H1 (cell line): ENCODE measurements around the gene SDC4. TPM values are rescaled to one million over a fixed set of nuclear protein-coding genes. Genes with fewer than 3 reads are reported as not detected.

Source experiments
- CTCF ChIA-PET: fragments of 300-600 bp; sonication (Branson Sonifier 250); formaldehyde crosslinking; loops from one replicate; lab custom pipeline; 2021; ENCODE audit not compliant: partially characterized antibody; lab: Charles Lee
- POLR2A ChIA-PET: fragments of 300-600 bp; sonication (Branson Sonifier 250); formaldehyde crosslinking; loops from one replicate; lab custom pipeline; 2021; ENCODE audit warnings: inconsistent platforms; ENCODE audit not compliant: partially characterized antibody; lab: Charles Lee
- DNase-seq, 2 experiments: peaks; one replicate each; pipeline versions ENCODE4 v3.0.0 to v3.0.0-alpha.2; 2010 to 2022; ENCODE audit warnings: low spot score in 2 of 2, low read depth in 1 of 2, mixed read lengths in 1 of 2
- FAIRE-seq: peaks from 2 replicates; lab custom pipeline; 2011; peaks lifted over from hg19 to GRCh38; lab: Jason Lieb, UNC
- H2AFZ ChIP-seq: 2 replicates; pipeline ENCODE4 v1.8.1; 2012; ENCODE audit warnings: low read length, inconsistent platforms
- H2AK5ac ChIP-seq: 2 replicates; pipeline ENCODE4 v1.6.1; 2013; ENCODE audit warnings: low read depth, low read length
- H2BK120ac ChIP-seq: replicated peaks from 2 replicates; pipeline ENCODE3; 2013; ENCODE audit warnings: low read depth, low read length, inconsistent platforms
- H2BK12ac ChIP-seq: 2 replicates; pipeline ENCODE4 v1.6.1; 2013; ENCODE audit warnings: low read depth, low read length
- H2BK15ac ChIP-seq: 2 replicates; pipeline ENCODE4 v1.6.1; 2013; ENCODE audit warnings: low read length
- H2BK20ac ChIP-seq: 2 replicates; pipeline ENCODE4 v1.6.1; 2013; ENCODE audit warnings: low read length
- H2BK5ac ChIP-seq: 2 replicates; pipeline ENCODE4 v1.6.1; 2013; ENCODE audit warnings: low read depth, low read length
- H3K14ac ChIP-seq: 2 replicates; pipeline ENCODE4 v1.6.1; 2013; ENCODE audit warnings: inconsistent platforms; ENCODE audit not compliant: insufficient read length
- H3K18ac ChIP-seq: 2 replicates; pipeline ENCODE4 v1.6.1; 2013; ENCODE audit warnings: low read length; ENCODE audit errors: extremely low read depth
- H3K23ac ChIP-seq: 2 replicates; pipeline ENCODE4 v1.6.1; 2013; ENCODE audit warnings: inconsistent platforms; ENCODE audit not compliant: insufficient read length
- H3K23me2 ChIP-seq: 2 replicates; pipeline ENCODE4 v1.6.1; 2013; ENCODE audit warnings: low read depth, low read length
- H3K27ac ChIP-seq: 2 replicates; pipeline ENCODE4 v1.6.1; 2011; ENCODE audit warnings: low read depth, low read length, inconsistent platforms
- H3K27me3 ChIP-seq, 4 experiments: replicated peaks in 1 of 4; 1 replicate in 1 of 4; 2 replicates in 3 of 4; pipeline versions ENCODE4 v1.6.1 to v1.8.1; 2011 to 2013; ENCODE audit warnings: low read length in 3 of 4, mild to moderate bottlenecking in 3 of 4, inconsistent platforms in 2 of 4, mixed read lengths in 2 of 4, moderate library complexity in 1 of 4; ENCODE audit not compliant: control insufficient read depth in 3 of 4, insufficient read depth in 3 of 4; ENCODE audit errors: extremely low read depth in 1 of 4
- H3K36me3 ChIP-seq, 4 experiments: 2 replicates each; pipeline versions ENCODE4 v1.6.1 to v1.8.1; 2011 to 2013; ENCODE audit warnings: mild to moderate bottlenecking in 4 of 4, low read length in 3 of 4, moderate library complexity in 2 of 4, control low read depth in 1 of 4, inconsistent platforms in 1 of 4; ENCODE audit not compliant: insufficient read depth in 4 of 4, control insufficient read depth in 2 of 4
- H3K4ac ChIP-seq: replicated peaks from 2 replicates; pipeline ENCODE3; 2013; ENCODE audit warnings: low read length, low read depth, mixed read lengths, inconsistent platforms; ENCODE audit not compliant: insufficient read length
- H3K4me1 ChIP-seq, 4 experiments: replicated peaks in 1 of 4; 1 replicate in 1 of 4; 2 replicates in 3 of 4; pipeline versions ENCODE4 v1.6.1 to v1.8.1; 2011 to 2013; ENCODE audit warnings: low read length in 3 of 4, inconsistent platforms in 2 of 4, mixed read lengths in 1 of 4; ENCODE audit not compliant: insufficient read depth in 4 of 4, control insufficient read depth in 3 of 4
- H3K4me2 ChIP-seq, 2 experiments: 2 replicates each; pipeline versions ENCODE4 v1.6.1 to v1.8.1; 2011 to 2013; ENCODE audit warnings: low read depth in 2 of 2, low read length in 2 of 2, control low read depth in 1 of 2, inconsistent platforms in 1 of 2, mild to moderate bottlenecking in 1 of 2; ENCODE audit not compliant: insufficient read depth in 1 of 2
- H3K4me3 ChIP-seq, 4 experiments: fragments of 200-600, 300-600 bp in 1 of 4; sonication (generic), shearing (Covaris generic), sonication (Bioruptor Twin) in 1 of 4; 2 replicates each; pipeline versions ENCODE4 v1.5.1 to v1.8.1; 2011 to 2016; ENCODE audit warnings: low read length in 4 of 4, low read depth in 3 of 4, control low read depth in 2 of 4, inconsistent platforms in 2 of 4, mild to moderate bottlenecking in 2 of 4, mixed read lengths in 1 of 4, moderate library complexity in 1 of 4; ENCODE audit not compliant: insufficient read depth in 2 of 4; ENCODE audit errors: extremely low read depth in 1 of 4
- H3K56ac ChIP-seq: replicated peaks from 2 replicates; pipeline ENCODE3; 2013; ENCODE audit warnings: low read depth, mild to moderate bottlenecking, mixed read lengths, low read length, inconsistent platforms; ENCODE audit not compliant: insufficient read length
- H3K79me1 ChIP-seq: 2 replicates; pipeline ENCODE4 v1.6.1; 2013; ENCODE audit warnings: low read depth, low read length, control low read depth
- H3K79me2 ChIP-seq, 2 experiments: 2 replicates each; pipeline versions ENCODE4 v1.6.1 to v1.8.1; 2012 to 2013; ENCODE audit warnings: low read length in 2 of 2, mild to moderate bottlenecking in 2 of 2, inconsistent platforms in 1 of 2; ENCODE audit not compliant: insufficient read depth in 2 of 2, control insufficient read depth in 1 of 2
- H3K9ac ChIP-seq, 4 experiments: replicated peaks in 1 of 4; 1 replicate in 1 of 4; 2 replicates in 3 of 4; pipeline versions ENCODE4 v1.6.1 to v1.8.1; 2011 to 2013; ENCODE audit warnings: low read depth in 3 of 4, low read length in 3 of 4, control low read depth in 2 of 4, mild to moderate bottlenecking in 2 of 4, moderate library complexity in 2 of 4, inconsistent platforms in 1 of 4; ENCODE audit errors: extremely low read depth in 1 of 4
- H3K9me3 ChIP-seq, 2 experiments: 2 replicates each; pipeline versions ENCODE4 v1.6.1 to v1.8.1; 2012 to 2013; ENCODE audit warnings: mild to moderate bottlenecking in 2 of 2, moderate library complexity in 2 of 2, control low read depth in 1 of 2, inconsistent platforms in 1 of 2, low read depth in 1 of 2, low read length in 1 of 2, mixed read lengths in 1 of 2; ENCODE audit not compliant: insufficient read depth in 2 of 2
- H4K20me1 ChIP-seq, 2 experiments: replicated peaks in 1 of 2; 2 replicates each; pipeline versions ENCODE3 to v1.8.1; 2011 to 2013; ENCODE audit warnings: inconsistent platforms in 2 of 2, low read length in 2 of 2, mild to moderate bottlenecking in 1 of 2; ENCODE audit not compliant: insufficient read depth in 2 of 2, control insufficient read depth in 1 of 2
- H4K5ac ChIP-seq: 2 replicates; pipeline ENCODE4 v1.6.1; 2013; ENCODE audit warnings: low read length, low read depth, mixed read lengths, inconsistent platforms; ENCODE audit not compliant: insufficient read length
- H4K8ac ChIP-seq: 2 replicates; pipeline ENCODE4 v1.8.0; 2013; ENCODE audit warnings: mild to moderate bottlenecking, moderate library complexity, low read length, inconsistent platforms; ENCODE audit not compliant: insufficient read depth; ENCODE audit errors: extremely low read depth
- H4K91ac ChIP-seq: replicated peaks from 2 replicates; pipeline ENCODE3; 2013; ENCODE audit warnings: low read length, mixed read lengths, inconsistent platforms; ENCODE audit not compliant: insufficient read length
- ASH2L ChIP-seq: fragments of 200-600, 300-600 bp; sonication (generic); IDR thresholded peaks from one replicate; pipeline ENCODE4 v1.7.1; 2017; ENCODE audit warnings: low read length
- CTCF ChIP-seq, 3 experiments: IDR thresholded peaks; 1 replicate in 2 of 3; 2 replicates in 1 of 3; pipeline versions ENCODE4 v1.5.1 to v1.6.1; 2011; ENCODE audit warnings: low read length in 3 of 3, mild to moderate bottlenecking in 3 of 3, inconsistent platforms in 2 of 3, low read depth in 1 of 3, moderate library complexity in 1 of 3; ENCODE audit not compliant: insufficient read depth in 1 of 3; ENCODE audit errors: control extremely low read depth in 1 of 3
- EP300 ChIP-seq, 2 experiments: IDR thresholded peaks; 1 replicate in 1 of 2; 2 replicates in 1 of 2; pipeline ENCODE4 v1.6.1; 2011 to 2012; ENCODE audit warnings: low read depth in 2 of 2, low read length in 2 of 2, mild to moderate bottlenecking in 2 of 2, borderline replicate concordance in 1 of 2, inconsistent platforms in 1 of 2, moderate library complexity in 1 of 2
- HDAC2 ChIP-seq, 2 experiments: fragments of 300-600 bp in 1 of 2; sonication (generic) in 1 of 2; IDR thresholded peaks; 2 replicates each; pipeline ENCODE4 v1.6.1; 2011 to 2012; ENCODE audit warnings: low read depth in 2 of 2, low read length in 2 of 2, mild to moderate bottlenecking in 2 of 2, moderate library complexity in 2 of 2, borderline replicate concordance in 1 of 2, inconsistent platforms in 1 of 2
- JUND ChIP-seq: IDR thresholded peaks from 2 replicates; pipeline ENCODE4 v1.6.1; 2011; ENCODE audit warnings: mild to moderate bottlenecking, improper control_type of control experiment, low read length
- RXRA ChIP-seq: IDR thresholded peaks from 2 replicates; pipeline ENCODE4 v1.6.1; 2011; ENCODE audit warnings: low read depth, mild to moderate bottlenecking, low read length, moderate library complexity; ENCODE audit not compliant: insufficient read depth
- SAP30 ChIP-seq: fragments of 300-600 bp; sonication (generic); IDR thresholded peaks from 2 replicates; pipeline ENCODE4 v1.7.1; 2012; ENCODE audit warnings: low read length, moderate library complexity, mild to moderate bottlenecking, inconsistent platforms; ENCODE audit not compliant: insufficient read depth, insufficient replicate concordance
- WGBS, 2 experiments: shearing (Covaris generic) in 1 of 2; methylation state at CpG; one replicate each; pipeline versions ENCODE4 v1.1.6 to v1.1.7; 2013 to 2015; ENCODE audit warnings: low lambda C conversion rate in 2 of 2, mixed read lengths in 2 of 2, inconsistent platforms in 1 of 2, low coverage in 1 of 2, missing lambda C conversion rate in 1 of 2; ENCODE audit not compliant: insufficient replicate concordance in 2 of 2, insufficient coverage in 1 of 2, insufficient read length in 1 of 2; ENCODE audit errors: extremely low coverage in 1 of 2, missing lambda C conversion rate in 1 of 2; 5-methylcytosine and 5-hydroxymethylcytosine counted together
- polyA plus RNA-seq, 7 experiments: library from polyadenylated mRNA; depleted of rRNA in 3 of 7; stranded (reverse) in 5 of 7; unstranded in 2 of 7; fragments of >200 nt in 5 of 7; fragments of 200-250 nt in 2 of 7; gene quantifications; 1 replicate in 5 of 7; 2 replicates in 1 of 7; 4 replicates in 1 of 7; pipeline versions ENCODE4 v1.2.1 to v1.2.3, GENCODE V29; 2011 to 2013; ENCODE audit warnings: missing spikeins in 2 of 7, mixed read lengths in 2 of 7
- total RNA-seq: library from RNA; stranded (reverse); fragmentation: NEBNext Ultra II Directional; extraction: Animal tissue kit (Norgen Biotek cat#: 25700); gene quantifications from 2 replicates; pipeline ENCODE4 v1.2.1, GENCODE V29; 2021

Gene SDC4
- total and polyA plus RNA-seq, 2 of the 8 experiments (the other 6 are each of a cell fraction or from before 2014, with no cell fraction given): 34.6 to 60.2 TPM

DNA sequence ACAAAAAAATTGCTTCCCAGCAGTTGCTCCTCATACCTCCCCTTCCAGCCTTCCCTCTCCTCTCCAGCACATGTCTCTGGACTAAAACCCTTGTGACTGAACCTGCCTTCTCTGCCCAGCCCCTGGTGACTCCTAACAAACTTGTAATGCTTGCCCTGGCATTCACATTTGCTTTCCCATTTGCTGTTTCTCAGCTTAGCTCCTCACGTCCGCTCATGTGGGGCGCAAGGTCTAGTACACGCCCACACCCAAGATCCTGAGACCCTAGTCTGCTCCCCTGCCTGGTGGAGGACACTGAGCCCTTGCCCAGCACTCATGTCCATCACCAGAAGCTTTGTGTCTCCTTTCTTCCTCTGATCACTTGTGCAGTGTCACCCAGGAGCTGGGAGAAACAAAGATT is 59.8 kb downstream of the SDC4 start:
- TF ChIP-seq HDAC2 (IDR thresholded peaks at IDR 0.05; ENCODE audit: borderline replicate concordance in 1 of 2, low read depth in 2 of 2, low read length in 2 of 2) (no peak), CTCF (IDR thresholded peaks at IDR 0.05; ENCODE audit: control extremely low read depth in 1 of 3, insufficient read depth in 1 of 3, low read depth in 1 of 3, low read length in 3 of 3) (no peak), SAP30 (no peak), ASH2L (no peak), EP300 (IDR thresholded peaks at IDR 0.05; ENCODE audit: borderline replicate concordance in 1 of 2, low read depth in 2 of 2, low read length in 2 of 2) (no peak), JUND (no peak), RXRA (no peak)
- TF ChIP-seq, all 59 proteins: peak for 0
- Histone ChIP-seq H2BK20ac (no peak overlapping the region), H3K9ac (no peak overlapping the region), H3K4me3 (no peak overlapping the region), H4K8ac (no peak overlapping the region), H3K4ac (no peak overlapping the region), H2AFZ (no peak overlapping the region), H3K27me3 (peaks cover 0 to 15% (median 8%) of the 10 kb centered on the region in 4 experiments; a peak in 5 of 7 replicates), H2BK5ac (no peak overlapping the region), H3K27ac (no peak overlapping the region), H3K9me3 (no peaks in the 10 kb centered on the region), H2BK12ac (no peak overlapping the region), H3K4me1 (peaks cover 0 to 1% (median 0%) of the 10 kb centered on the region in 4 experiments; a peak in 3 of 7 replicates), H4K20me1 (no peaks in the 10 kb centered on the region), H3K36me3 (no peaks in the 10 kb centered on the region), H2BK15ac (no peak overlapping the region), H3K18ac (no peak overlapping the region), H3K14ac (no peak overlapping the region), H3K23me2 (peaks cover 4% of the 10 kb centered on the region; the same call in 1 of the 2 replicates), H3K79me1 (no peaks in the 10 kb centered on the region), H3K79me2 (no peaks in the 10 kb centered on the region), H4K91ac (no peak overlapping the region), H4K5ac (no peak overlapping the region), H2BK120ac (no peak overlapping the region), H2AK5ac (no peak overlapping the region), H3K56ac (no peak overlapping the region), H3K23ac (no peak overlapping the region), H3K4me2 (no peak overlapping the region)
- DNase-seq (no peak), FAIRE-seq (no peak)
- whole genome bisulfite sequencing, 2 experiments: 88% methylated on average over 4 of the region's 4 CpGs; no CpG with 5 or more reads in 1 of the 2 experiments
- ChIA-PET POLR2A (no interaction called here), CTCF (interaction anchor here (0.7 to 6.2 kb wide), 6 partner anchors 9 to 483 kb away, joined by 3 to 28 read pairs (median 4); no protein-coding TSS in a partner anchor)
